NT2/D1 (cell line): ENCODE measurements around the gene TRPM5.

Source experiments
- DNase-seq: peaks from one replicate; pipeline ENCODE4 v3.0.0-alpha.2; 2011; ENCODE audit warnings: low read depth, low spot score
- H3K27me3 ChIP-seq: 2 replicates; pipeline ENCODE4 v1.6.0; 2011; ENCODE audit warnings: mild to moderate bottlenecking; ENCODE audit not compliant: insufficient read length, insufficient read depth
- H3K36me3 ChIP-seq: 2 replicates; pipeline ENCODE4 v1.6.1; 2011; ENCODE audit warnings: mild to moderate bottlenecking, low read length, mixed read lengths; ENCODE audit not compliant: insufficient read depth, insufficient read length
- H3K4me1 ChIP-seq: 2 replicates; pipeline ENCODE4 v1.5.1; 2011; ENCODE audit not compliant: insufficient read depth, insufficient read length
- H3K4me3 ChIP-seq: 2 replicates; pipeline ENCODE4 v1.5.1; 2011; ENCODE audit warnings: low read depth; ENCODE audit not compliant: insufficient read length
- H3K9ac ChIP-seq: 2 replicates; pipeline ENCODE4 v1.6.0; 2011; ENCODE audit warnings: low read depth; ENCODE audit not compliant: insufficient read length
- H3K9me3 ChIP-seq: 2 replicates; pipeline ENCODE4 v1.5.1; 2011; ENCODE audit warnings: mild to moderate bottlenecking, low read length; ENCODE audit not compliant: insufficient read depth
- SUZ12 ChIP-seq: IDR thresholded peaks from 2 replicates; pipeline ENCODE4 v1.6.1; 2011; ENCODE audit not compliant: insufficient read length, insufficient read depth; ENCODE audit errors: extremely low read depth
- YY1 ChIP-seq: IDR thresholded peaks from 2 replicates; pipeline ENCODE4 v1.6.1; 2011; ENCODE audit not compliant: insufficient read length, insufficient read depth
- ZNF274 ChIP-seq: IDR thresholded peaks from 2 replicates; pipeline ENCODE4 v1.6.1; 2011; ENCODE audit warnings: mild to moderate bottlenecking, low read depth, low read length

Gene TRPM5

GRCh38 chr11:2448661-2449547 lies 4.6 kb upstream of the TRPM5 start:
- DNase-seq: no peak
- Histone ChIP-seq H3K4me1 (peaks cover 10% of the 10 kb centered on the region), H3K36me3 (no peaks in the 10 kb centered on the region), H3K9ac (no peak overlapping the region), H3K4me3 (no peak overlapping the region), H3K9me3 (no peaks in the 10 kb centered on the region), H3K27me3 (peaks cover 86% of the 10 kb centered on the region)
- TF ChIP-seq YY1 (no peak), SUZ12 (no peak), ZNF274 (no peak)

- H3K4me3 ChIP-seq: no peak overlapping the region
- TF ChIP-seq SUZ12 (no peak), YY1 (no peak)
- DNase-seq: no peak
- H3K9ac ChIP-seq: no peak overlapping the region
- no peaks in the 10 kb centered on the region for H3K36me3 ChIP-seq
- H3K27me3 ChIP-seq: peaks cover 87% of the 10 kb centered on the region
- no peaks in the 10 kb centered on the region for H3K9me3 ChIP-seq
- peaks cover 10% of the 10 kb centered on the region for H3K4me1 ChIP-seq
Measured at GRCh38 chr11:2447951-2448650, 3.8 kb upstream of the TRPM5 start.

- TF ChIP-seq YY1: no peak
- no peak for TF ChIP-seq SUZ12
- no peak for TF ChIP-seq ZNF274
- no peak for DNase-seq
- peaks cover 10% of the 10 kb centered on the region for H3K4me1 ChIP-seq
- H3K9ac ChIP-seq: no peak overlapping the region
- H3K27me3 ChIP-seq: peaks cover 89% of the 10 kb centered on the region
- H3K4me3 ChIP-seq: no peak overlapping the region
- H3K9me3 ChIP-seq: no peaks in the 10 kb centered on the region
- no peaks in the 10 kb centered on the region for H3K36me3 ChIP-seq
Measured at GRCh38 chr11:2447253-2447950, 3.1 kb upstream of the TRPM5 start.

- H3K9me3 ChIP-seq: no peaks in the 10 kb centered on the region
- H3K36me3 ChIP-seq: no peaks in the 10 kb centered on the region
- no peak overlapping the region for H3K4me3 ChIP-seq
- H3K9ac ChIP-seq: no peak overlapping the region
- TF ChIP-seq ZNF274 (no peak), YY1 (no peak)
- no peak for DNase-seq
- peaks cover 93% of the 10 kb centered on the region for H3K27me3 ChIP-seq
- H3K4me1 ChIP-seq: peaks cover 7% of the 10 kb centered on the region
Measured at GRCh38 chr11:2446590-2447252, 2.4 kb upstream of the TRPM5 start.

- no peak for DNase-seq
- no peaks in the 10 kb centered on the region for H3K9me3 ChIP-seq
- peaks cover 7% of the 10 kb centered on the region for H3K4me1 ChIP-seq
- H3K27me3 ChIP-seq: peaks cover 95% of the 10 kb centered on the region
- no peaks in the 10 kb centered on the region for H3K36me3 ChIP-seq
- H3K4me3 ChIP-seq: peak overlapping the region; percentile 57
- peak overlapping the region; percentile 77 for H3K9ac ChIP-seq
- TF ChIP-seq SUZ12 (no peak), YY1 (no peak), ZNF274 (no peak)
Measured at GRCh38 chr11:2445746-2446551, 1.6 kb upstream of the TRPM5 start.
